ENCODE data around the gene CDK10. TPM values are rescaled to one million over a fixed set of nuclear protein-coding genes. Genes with fewer than 3 reads are reported as not detected.

Gene CDK10
- total and polyA plus RNA-seq, 9 of the 15 experiments (the other 6 are each of a cell fraction or from before 2014, with no cell fraction given) = 2.0 to 85.1 (median 40.1) TPM

GRCh38 chr16:89720813-89721545 lies 34.5 kb downstream of the CDK10 start, which contains the start of the genes VPS9D1 and ZNF276 (continued):
- TF ChIP-seq ZNF134 (CRISPR knock-in tag; conservative IDR thresholded peaks at IDR 0.05) (no peak), TAF7 (tag; IDR thresholded peaks at IDR 0.05) (no peak), ZNF217 (CRISPR knock-in tag; IDR thresholded peaks at IDR 0.05) (no peak), TCF7 (IDR thresholded peaks at IDR 0.05; ENCODE audit: borderline replicate concordance) (no peak), CREB3L1 (IDR thresholded peaks at IDR 0.05; ENCODE audit: borderline replicate concordance, low read depth) (peak; percentile 78), OTX1 (CRISPR knock-in tag; IDR thresholded peaks at IDR 0.05) (0 out of 2 replicates have a peak, but pooled peaks have one; percentile 11), RHOXF2B (CRISPR knock-in tag; conservative IDR thresholded peaks at IDR 0.05) (no peak), SP2 (IDR thresholded peaks at IDR 0.05; ENCODE audit: extremely low read depth, low read depth, low read length, poor library complexity, severe bottlenecking) (no peak), CBX5 (IDR thresholded peaks at IDR 0.05; ENCODE audit: borderline replicate concordance, low read depth) (no peak), CXXC5 (CRISPR knock-in tag; IDR thresholded peaks at IDR 0.05) (peak; percentile 94), ZNF77 (CRISPR knock-in tag; IDR thresholded peaks at IDR 0.05) (no peak), ZNF121 (CRISPR knock-in tag; conservative IDR thresholded peaks at IDR 0.05) (peak; percentile 19; the same call in 1 of the 2 replicates), ZBED1 (IDR thresholded peaks at IDR 0.05) (peak; percentile 95), ATF4 (CRISPR knock-in tag; IDR thresholded peaks at IDR 0.05) (no peak), ZNF561 (CRISPR knock-in tag; conservative IDR thresholded peaks at IDR 0.05) (no peak)
- TF ChIP-seq, protein P1, sequence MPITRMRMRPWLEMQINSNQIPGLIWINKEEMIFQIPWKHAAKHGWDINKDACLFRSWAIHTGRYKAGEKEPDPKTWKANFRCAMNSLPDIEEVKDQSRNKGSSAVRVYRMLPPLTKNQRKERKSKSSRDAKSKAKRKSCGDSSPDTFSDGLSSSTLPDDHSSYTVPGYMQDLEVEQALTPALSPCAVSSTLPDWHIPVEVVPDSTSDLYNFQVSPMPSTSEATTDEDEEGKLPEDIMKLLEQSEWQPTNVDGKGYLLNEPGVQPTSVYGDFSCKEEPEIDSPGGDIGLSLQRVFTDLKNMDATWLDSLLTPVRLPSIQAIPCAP (CRISPR knock-in tag; IDR thresholded peaks at IDR 0.05; ENCODE audit: borderline replicate concordance) = no peak
- TF ChIP-seq, protein P2, sequence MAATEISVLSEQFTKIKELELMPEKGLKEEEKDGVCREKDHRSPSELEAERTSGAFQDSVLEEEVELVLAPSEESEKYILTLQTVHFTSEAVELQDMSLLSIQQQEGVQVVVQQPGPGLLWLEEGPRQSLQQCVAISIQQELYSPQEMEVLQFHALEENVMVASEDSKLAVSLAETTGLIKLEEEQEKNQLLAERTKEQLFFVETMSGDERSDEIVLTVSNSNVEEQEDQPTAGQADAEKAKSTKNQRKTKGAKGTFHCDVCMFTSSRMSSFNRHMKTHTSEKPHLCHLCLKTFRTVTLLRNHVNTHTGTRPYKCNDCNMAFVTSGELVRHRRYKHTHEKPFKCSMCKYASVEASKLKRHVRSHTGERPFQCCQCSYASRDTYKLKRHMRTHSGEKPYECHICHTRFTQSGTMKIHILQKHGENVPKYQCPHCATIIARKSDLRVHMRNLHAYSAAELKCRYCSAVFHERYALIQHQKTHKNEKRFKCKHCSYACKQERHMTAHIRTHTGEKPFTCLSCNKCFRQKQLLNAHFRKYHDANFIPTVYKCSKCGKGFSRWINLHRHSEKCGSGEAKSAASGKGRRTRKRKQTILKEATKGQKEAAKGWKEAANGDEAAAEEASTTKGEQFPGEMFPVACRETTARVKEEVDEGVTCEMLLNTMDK (IDR thresholded peaks at IDR 0.05; ENCODE audit: borderline replicate concordance, insufficient read depth, low read depth, low read length, poor library complexity, severe bottlenecking) = no peak
- TF ChIP-seq, protein P3, sequence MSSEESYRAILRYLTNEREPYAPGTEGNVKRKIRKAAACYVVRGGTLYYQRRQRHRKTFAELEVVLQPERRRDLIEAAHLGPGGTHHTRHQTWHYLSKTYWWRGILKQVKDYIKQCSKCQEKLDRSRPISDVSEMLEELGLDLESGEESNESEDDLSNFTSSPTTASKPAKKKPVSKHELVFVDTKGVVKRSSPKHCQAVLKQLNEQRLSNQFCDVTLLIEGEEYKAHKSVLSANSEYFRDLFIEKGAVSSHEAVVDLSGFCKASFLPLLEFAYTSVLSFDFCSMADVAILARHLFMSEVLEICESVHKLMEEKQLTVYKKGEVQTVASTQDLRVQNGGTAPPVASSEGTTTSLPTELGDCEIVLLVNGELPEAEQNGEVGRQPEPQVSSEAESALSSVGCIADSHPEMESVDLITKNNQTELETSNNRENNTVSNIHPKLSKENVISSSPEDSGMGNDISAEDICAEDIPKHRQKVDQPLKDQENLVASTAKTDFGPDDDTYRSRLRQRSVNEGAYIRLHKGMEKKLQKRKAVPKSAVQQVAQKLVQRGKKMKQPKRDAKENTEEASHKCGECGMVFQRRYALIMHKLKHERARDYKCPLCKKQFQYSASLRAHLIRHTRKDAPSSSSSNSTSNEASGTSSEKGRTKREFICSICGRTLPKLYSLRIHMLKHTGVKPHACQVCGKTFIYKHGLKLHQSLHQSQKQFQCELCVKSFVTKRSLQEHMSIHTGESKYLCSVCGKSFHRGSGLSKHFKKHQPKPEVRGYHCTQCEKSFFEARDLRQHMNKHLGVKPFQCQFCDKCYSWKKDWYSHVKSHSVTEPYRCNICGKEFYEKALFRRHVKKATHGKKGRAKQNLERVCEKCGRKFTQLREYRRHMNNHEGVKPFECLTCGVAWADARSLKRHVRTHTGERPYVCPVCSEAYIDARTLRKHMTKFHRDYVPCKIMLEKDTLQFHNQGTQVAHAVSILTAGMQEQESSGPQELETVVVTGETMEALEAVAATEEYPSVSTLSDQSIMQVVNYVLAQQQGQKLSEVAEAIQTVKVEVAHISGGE (CRISPR knock-in tag; IDR thresholded peaks at IDR 0.05) = peak; percentile 98 to 100 (median 100)
